Hepatocyte (in vitro differentiated cells): ENCODE measurements around the gene POM121L2. TPM values are rescaled to one million over a fixed set of nuclear protein-coding genes. Genes with fewer than 3 reads are reported as not detected.

ENCODE experiments used
- DNase-seq: peaks from one replicate; pipeline ENCODE4 v3.0.0-alpha.2; 2016; ENCODE audit warnings: low spot score
- H2AFZ ChIP-seq: fragments of 200-600 bp; sonication (generic); 2 replicates; pipeline ENCODE4 v1.6.0; 2016; ENCODE audit warnings: antibody characterized with exemption, mild to moderate bottlenecking
- H3K27ac ChIP-seq: fragments of 200-600 bp; sonication (generic); 2 replicates; pipeline ENCODE4 v1.5.1; 2016; ENCODE audit warnings: mild to moderate bottlenecking
- H3K27me3 ChIP-seq: fragments of 200-600 bp; sonication (generic); 2 replicates; pipeline ENCODE4 v1.6.1; 2016
- H3K36me3 ChIP-seq: fragments of 200-600 bp; sonication (generic); replicated peaks from 2 replicates; pipeline ENCODE4 v1.5.1; 2016; ENCODE audit warnings: low read depth; ENCODE audit not compliant: insufficient read depth
- H3K4me1 ChIP-seq: fragments of 200-600 bp; sonication (generic); 2 replicates; pipeline ENCODE4 v1.5.1; 2016; ENCODE audit warnings: mild to moderate bottlenecking, moderate library complexity; ENCODE audit not compliant: insufficient read depth
- H3K4me2 ChIP-seq: fragments of 200-600 bp; sonication (generic); 2 replicates; pipeline ENCODE4 v1.6.0; 2016
- H3K4me3 ChIP-seq: fragments of 200-600 bp; sonication (generic); 2 replicates; pipeline ENCODE4 v1.5.1; 2016; ENCODE audit warnings: mild to moderate bottlenecking
- H3K79me2 ChIP-seq: fragments of 200-600 bp; sonication (generic); 2 replicates; pipeline ENCODE4 v1.6.0; 2017; ENCODE audit warnings: mild to moderate bottlenecking
- H3K9me2 ChIP-seq: fragments of 200-600 bp; sonication (generic); replicated peaks from 2 replicates; pipeline ENCODE4 v1.6.0; 2017; ENCODE audit warnings: mild to moderate bottlenecking; ENCODE audit not compliant: insufficient read depth
- H3K9me3 ChIP-seq: fragments of 200-600 bp; sonication (generic); 2 replicates; pipeline ENCODE4 v1.5.1; 2016; ENCODE audit warnings: low read depth, mild to moderate bottlenecking
- H4K20me1 ChIP-seq: fragments of 200-600 bp; sonication (generic); 2 replicates; pipeline ENCODE4 v1.6.0; 2016; ENCODE audit warnings: mild to moderate bottlenecking; ENCODE audit not compliant: insufficient read depth, poor library complexity, severe bottlenecking
- CTCF ChIP-seq: fragments of 200-600 bp; sonication (generic); IDR thresholded peaks from 2 replicates; pipeline ENCODE4 v1.5.1; 2016; ENCODE audit warnings: antibody characterized with exemption, mild to moderate bottlenecking; ENCODE audit not compliant: poor library complexity
- EZH2 ChIP-seq: fragments of 200-600 bp; sonication (generic); IDR thresholded peaks from 2 replicates; pipeline ENCODE4 v1.6.1; 2016; ENCODE audit warnings: antibody characterized with exemption, mild to moderate bottlenecking, borderline replicate concordance
- EZH2phosphoT487 ChIP-seq: fragments of 200-600 bp; sonication (generic); IDR thresholded peaks from one replicate; pipeline ENCODE4 v1.6.1; 2018; ENCODE audit warnings: antibody characterized with exemption, mild to moderate bottlenecking, low read depth, moderate library complexity; ENCODE audit not compliant: unreplicated experiment, severe bottlenecking
- WGBS: methylation state at CpG from one replicate; pipeline ENCODE4 v1.1.6; 2016; ENCODE audit warnings: low lambda C conversion rate; ENCODE audit errors: missing lambda C conversion rate; 5-methylcytosine and 5-hydroxymethylcytosine counted together
- polyA plus RNA-seq: library from polyadenylated mRNA; unstranded; fragments of >200 nt; fragmentation: Nextera tagmentation; extraction: Ambion mirVana; gene quantifications from 2 replicates; pipeline ENCODE4 v1.2.1, GENCODE V29; 2016
- total RNA-seq: library from RNA; depleted of rRNA; stranded (reverse); fragments of >200 nt; gene quantifications from 2 replicates; pipeline ENCODE4 v1.2.3, GENCODE V29; 2014

The POM121L2 gene
- total RNA-seq (0.04 TPM in 1 of 2 replicates, not detected in the other), polyA plus RNA-seq (not detected in 2 replicates)

DNA sequence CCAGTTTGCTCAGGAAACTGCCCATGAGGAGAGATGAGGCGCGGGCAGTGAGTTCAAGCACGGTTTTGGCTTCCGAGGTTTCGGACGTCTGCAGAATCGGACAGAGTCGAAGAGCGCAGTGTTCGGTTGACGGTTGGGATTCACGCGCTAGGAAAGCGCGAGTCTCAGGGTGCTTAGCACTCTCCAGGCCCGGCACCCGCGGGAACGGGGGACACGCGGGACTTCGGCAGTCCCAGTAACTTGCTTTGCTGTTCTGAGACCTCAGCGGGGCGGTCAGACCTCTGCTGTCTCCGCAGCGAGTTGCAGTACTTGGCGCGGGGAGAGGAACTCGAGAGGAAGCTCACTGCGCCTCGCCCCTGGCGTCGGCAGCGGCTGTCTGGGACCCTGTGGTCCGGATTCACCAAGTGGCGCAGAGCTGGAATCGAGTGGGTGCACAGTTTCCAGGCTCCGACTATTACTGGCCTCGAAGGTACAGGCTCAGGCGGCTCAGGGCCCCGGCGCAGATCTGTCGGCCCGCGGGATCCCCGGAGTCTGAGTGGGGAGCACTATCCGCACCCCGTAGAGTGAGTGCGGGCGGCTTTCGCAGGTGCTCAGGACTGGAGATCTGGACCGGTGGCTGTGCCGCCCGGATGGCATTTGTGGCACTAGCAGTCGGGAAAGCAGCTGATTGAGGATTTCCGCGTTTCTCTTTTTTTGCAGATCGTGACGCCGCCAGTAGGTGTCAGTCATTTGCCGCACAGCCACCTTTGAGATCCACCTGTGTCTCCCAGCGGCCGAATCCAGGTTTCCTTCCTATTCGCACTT is at the start of gene POM121L2:
Gene POM121L2, minus strand, starts transcription at position 128 of the 804 bp plus-strand sequence. Its CDS starts 103 bp downstream, at position 25.
- peak within 1 kb of the TSS; percentile 97 for H3K4me2 ChIP-seq
- no peak within 1 kb of the TSS for H3K27ac ChIP-seq
- peak; percentile 86 for DNase-seq
- H3K79me2 ChIP-seq = no peaks in the 10 kb centered on the region
- WGBS = 2% methylated on average over 63 of the region's 64 CpGs
- H3K9me2 ChIP-seq = no peaks in the 10 kb centered on the region
- H3K4me1 ChIP-seq = no peaks in the 10 kb centered on the region
- TF ChIP-seq CTCF = peak; percentile 77
- no peak for TF ChIP-seq EZH2phosphoT487
- TF ChIP-seq EZH2 = no peak
- H3K4me3 ChIP-seq = peak within 1 kb of the TSS; percentile 63
- peaks cover 11% of the 10 kb centered on the region for H3K27me3 ChIP-seq
- H4K20me1 ChIP-seq = no peaks in the 10 kb centered on the region
- no peaks in the 10 kb centered on the region for H3K9me3 ChIP-seq
- H2AFZ ChIP-seq = peak within 1 kb of the TSS; percentile 97
- no peaks in the 10 kb centered on the region for H3K36me3 ChIP-seq

GRCh38 chr6:27359231-27359630 is 47.2 kb upstream of the POM121L2 start:
- no peak for DNase-seq
- no peak overlapping the region for H3K27ac ChIP-seq
- WGBS = 95% methylated on average over 1 of the region's 1 CpG
- no peaks in the 10 kb centered on the region for H3K79me2 ChIP-seq
- H3K4me1 ChIP-seq = no peaks in the 10 kb centered on the region
- H3K9me3 ChIP-seq = peaks cover 39% of the 10 kb centered on the region
- H3K27me3 ChIP-seq = no peaks in the 10 kb centered on the region
- no peaks in the 10 kb centered on the region for H3K36me3 ChIP-seq
- H2AFZ ChIP-seq = no peak overlapping the region
- no peak overlapping the region for H3K4me3 ChIP-seq
- no peaks in the 10 kb centered on the region for H4K20me1 ChIP-seq
- no peaks in the 10 kb centered on the region for H3K9me2 ChIP-seq
- no peak overlapping the region for H3K4me2 ChIP-seq
- TF ChIP-seq CTCF (no peak), EZH2phosphoT487 (no peak), EZH2 (no peak)

DNA sequence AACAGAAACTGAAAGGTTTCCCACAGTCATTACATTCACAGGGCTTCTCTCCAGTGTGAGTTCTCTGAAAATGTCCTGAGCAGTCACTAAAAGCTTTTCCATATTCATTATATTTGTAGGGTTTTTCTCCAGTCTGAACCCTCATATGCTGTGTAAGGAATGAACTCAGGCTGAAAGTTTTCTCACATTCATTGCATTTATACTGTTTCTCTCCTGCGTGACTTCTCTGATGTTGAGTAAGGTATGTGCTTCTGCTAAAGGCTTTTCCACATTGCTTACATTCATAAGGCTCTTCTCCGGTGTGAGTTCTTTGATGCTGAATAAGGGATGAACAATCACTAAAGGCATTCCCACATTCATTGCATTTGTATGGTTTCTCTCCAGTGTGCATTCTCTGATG is 46.7 kb upstream of the POM121L2 start:
- no peak overlapping the region for H3K27ac ChIP-seq
- H2AFZ ChIP-seq = no peak overlapping the region
- 50% methylated on average over 2 of the region's 2 CpGs for WGBS
- no peaks in the 10 kb centered on the region for H3K4me1 ChIP-seq
- no peaks in the 10 kb centered on the region for H3K27me3 ChIP-seq
- H4K20me1 ChIP-seq = no peaks in the 10 kb centered on the region
- H3K9me3 ChIP-seq = peaks cover 39% of the 10 kb centered on the region
- no peaks in the 10 kb centered on the region for H3K36me3 ChIP-seq
- no peak overlapping the region for H3K4me3 ChIP-seq
- TF ChIP-seq CTCF (no peak), EZH2phosphoT487 (no peak), EZH2 (no peak)
- no peaks in the 10 kb centered on the region for H3K79me2 ChIP-seq
- DNase-seq = no peak
- no peak overlapping the region for H3K4me2 ChIP-seq
- no peaks in the 10 kb centered on the region for H3K9me2 ChIP-seq
